ENCODE results near the gene NISCH.

Gene NISCH

GRCh38 chr3:52480768-52481715 is 25.6 kb downstream of the NISCH start:
- H3K27ac ChIP-seq (ENCODE audit: low read length, poor library complexity, severe bottlenecking) = no peak overlapping the region
- no peak overlapping the region for H2BK5ac ChIP-seq (ENCODE audit: low read depth, low read length, poor library complexity, severe bottlenecking)
- no peak overlapping the region for H3K4me3 ChIP-seq (ENCODE audit: insufficient read depth in 1 of 2, low read depth in 1 of 2, low read length in 2 of 2)

DNA sequence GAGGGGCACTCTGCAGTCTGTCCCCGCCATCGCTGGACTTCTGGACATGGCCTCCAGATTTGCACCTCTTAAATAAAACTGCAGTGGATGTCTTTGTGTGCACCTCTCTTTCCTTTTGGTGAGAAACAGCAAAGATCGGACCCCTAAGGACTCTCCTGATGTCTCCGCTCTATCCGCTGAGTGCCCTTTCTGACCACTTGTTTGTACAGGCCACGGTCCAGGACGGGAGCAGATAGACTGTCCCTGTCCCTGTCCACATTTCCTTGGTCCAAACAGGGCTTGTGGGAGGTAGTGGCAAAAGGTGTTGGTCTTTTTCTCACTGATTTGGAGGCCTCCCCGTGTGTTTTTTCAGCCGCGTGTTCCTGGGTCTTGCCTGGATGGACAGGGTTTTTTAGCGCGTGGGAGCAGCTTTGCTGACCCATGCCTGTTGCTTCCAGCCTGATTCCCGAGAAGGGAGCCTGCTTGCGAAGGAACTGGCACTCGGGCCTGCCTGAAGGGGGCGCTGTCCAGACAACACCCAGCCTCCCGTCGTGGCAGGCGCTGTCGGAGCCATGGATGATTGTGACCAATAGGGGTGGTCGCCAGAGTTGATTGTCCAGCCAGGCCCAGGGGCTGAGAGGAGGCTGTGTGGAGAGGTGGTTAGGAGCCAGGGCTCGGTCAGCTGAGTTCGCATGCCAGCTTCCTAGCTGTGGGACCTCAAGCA is 26.6 kb downstream of the NISCH start:
- H2BK12ac ChIP-seq (ENCODE audit: low read length in 2 of 2) = no peak overlapping the region
- peaks cover 56% of the 10 kb centered on the region for H3K79me1 ChIP-seq (replicated peaks; ENCODE audit: low read length, poor library complexity, severe bottlenecking)
- H3K36me3 ChIP-seq (ENCODE audit: control insufficient read depth in 1 of 2, insufficient read depth in 2 of 2, low read depth in 1 of 2, low read length in 2 of 2) = peaks cover 81 to 96% of the 10 kb centered on the region in 2 experiments
- H4K91ac ChIP-seq (ENCODE audit: low read length) = no peak overlapping the region
- H2AK5ac ChIP-seq (ENCODE audit: low read length, severe bottlenecking) = no peak overlapping the region
- H2BK5ac ChIP-seq (ENCODE audit: low read depth, low read length, poor library complexity, severe bottlenecking) = no peak overlapping the region
- no peaks in the 10 kb centered on the region for H3K27me3 ChIP-seq (ENCODE audit: control insufficient read depth in 1 of 2, insufficient read depth in 1 of 2, low read length in 2 of 2)
- 89% methylated on average over 23 of the region's 23 CpGs for WGBS
- H2AFZ ChIP-seq (ENCODE audit: low read depth, low read length) = no peak overlapping the region
- no peak overlapping the region for H2BK15ac ChIP-seq (ENCODE audit: low read depth, poor library complexity, severe bottlenecking)
- no peak overlapping the region for H3K9ac ChIP-seq (ENCODE audit: low read length)
- no peak overlapping the region for H4K8ac ChIP-seq (ENCODE audit: low read length)
- H2BK120ac ChIP-seq (ENCODE audit: low read depth, low read length) = no peak overlapping the region
- no peaks in the 10 kb centered on the region for H3K9me3 ChIP-seq (ENCODE audit: control insufficient read depth, low read length)
- H3K4me1 ChIP-seq (ENCODE audit: control insufficient read depth, insufficient read depth, low read depth, low read length) = peaks cover 9% of the 10 kb centered on the region
- H3K4ac ChIP-seq (ENCODE audit: low read depth in 1 of 2, low read length in 2 of 2) = no peak overlapping the region
- H3K14ac ChIP-seq (ENCODE audit: low read length in 2 of 2) = no peak overlapping the region
- H3K4me3 ChIP-seq (ENCODE audit: insufficient read depth in 1 of 2, low read depth in 1 of 2, low read length in 2 of 2) = no peak overlapping the region
- H3K18ac ChIP-seq (ENCODE audit: low read depth in 1 of 2, low read length in 2 of 2) = no peak overlapping the region
- DNase-seq = peak; percentile 23
- no peak overlapping the region for H3K4me2 ChIP-seq (ENCODE audit: low read length, poor library complexity, severe bottlenecking)
- H3K27ac ChIP-seq (ENCODE audit: low read length, poor library complexity, severe bottlenecking) = no peak overlapping the region
- H3K23ac ChIP-seq (ENCODE audit: low read length in 2 of 2) = no peak overlapping the region

More at GRCh38 chr3:52480768-52481715, 25.6 kb downstream of the NISCH start:
- no peak overlapping the region for H2AFZ ChIP-seq (ENCODE audit: low read depth, low read length)
- 98% methylated on average over 24 of the region's 27 CpGs for WGBS
- DNase-seq = no peak
- no peaks in the 10 kb centered on the region for H3K9me3 ChIP-seq (ENCODE audit: control insufficient read depth, low read length)
- no peak overlapping the region for H3K4ac ChIP-seq (ENCODE audit: low read depth in 1 of 2, low read length in 2 of 2)
- H3K14ac ChIP-seq (ENCODE audit: low read length in 2 of 2) = no peak overlapping the region
- no peak overlapping the region for H2BK120ac ChIP-seq (ENCODE audit: low read depth, low read length)
- peaks cover 79 to 96% of the 10 kb centered on the region in 2 experiments for H3K36me3 ChIP-seq (ENCODE audit: control insufficient read depth in 1 of 2, insufficient read depth in 2 of 2, low read depth in 1 of 2, low read length in 2 of 2)
- H3K9ac ChIP-seq (ENCODE audit: low read length) = no peak overlapping the region
- peaks cover 9% of the 10 kb centered on the region for H3K4me1 ChIP-seq (ENCODE audit: control insufficient read depth, insufficient read depth, low read depth, low read length)
- no peak overlapping the region for H3K23ac ChIP-seq (ENCODE audit: low read length in 2 of 2)
- no peak overlapping the region for H2BK12ac ChIP-seq (ENCODE audit: low read length in 2 of 2)
- no peak overlapping the region for H4K8ac ChIP-seq (ENCODE audit: low read length)
- H2AK5ac ChIP-seq (ENCODE audit: low read length, severe bottlenecking) = no peak overlapping the region
- no peak overlapping the region for H3K18ac ChIP-seq (ENCODE audit: low read depth in 1 of 2, low read length in 2 of 2)
- H3K79me1 ChIP-seq (replicated peaks; ENCODE audit: low read length, poor library complexity, severe bottlenecking) = peaks cover 54% of the 10 kb centered on the region
- H3K27me3 ChIP-seq (ENCODE audit: control insufficient read depth in 1 of 2, insufficient read depth in 1 of 2, low read length in 2 of 2) = no peaks in the 10 kb centered on the region
- no peak overlapping the region for H2BK15ac ChIP-seq (ENCODE audit: low read depth, poor library complexity, severe bottlenecking)
- no peak overlapping the region for H4K91ac ChIP-seq (ENCODE audit: low read length)
- no peak overlapping the region for H3K4me2 ChIP-seq (ENCODE audit: low read length, poor library complexity, severe bottlenecking)

GRCh38 chr3:52483081-52483480 is 27.7 kb downstream of the NISCH start:
- peak overlapping the region; percentile 30 for H4K91ac ChIP-seq (ENCODE audit: low read length)
- H2AFZ ChIP-seq (ENCODE audit: low read depth, low read length) = no peak overlapping the region
- H4K8ac ChIP-seq (ENCODE audit: low read length) = no peak overlapping the region
- no peak overlapping the region for H3K4ac ChIP-seq (ENCODE audit: low read depth in 1 of 2, low read length in 2 of 2)
- no peak overlapping the region for H2AK5ac ChIP-seq (ENCODE audit: low read length, severe bottlenecking)
- H3K4me3 ChIP-seq (ENCODE audit: insufficient read depth in 1 of 2, low read depth in 1 of 2, low read length in 2 of 2) = no peak overlapping the region
- H3K27me3 ChIP-seq (ENCODE audit: control insufficient read depth in 1 of 2, insufficient read depth in 1 of 2, low read length in 2 of 2) = no peaks in the 10 kb centered on the region
- peak overlapping the region; percentile 30 for H3K9ac ChIP-seq (ENCODE audit: low read length)
- no peak overlapping the region for H3K18ac ChIP-seq (ENCODE audit: low read depth in 1 of 2, low read length in 2 of 2)
- peaks cover 81 to 96% of the 10 kb centered on the region in 2 experiments for H3K36me3 ChIP-seq (ENCODE audit: control insufficient read depth in 1 of 2, insufficient read depth in 2 of 2, low read depth in 1 of 2, low read length in 2 of 2)
- peaks cover 47% of the 10 kb centered on the region for H3K79me1 ChIP-seq (replicated peaks; ENCODE audit: low read length, poor library complexity, severe bottlenecking)
- H3K27ac ChIP-seq (ENCODE audit: low read length, poor library complexity, severe bottlenecking) = no peak overlapping the region
- peaks cover 9% of the 10 kb centered on the region for H3K4me1 ChIP-seq (ENCODE audit: control insufficient read depth, insufficient read depth, low read depth, low read length)
- H2BK15ac ChIP-seq (ENCODE audit: low read depth, poor library complexity, severe bottlenecking) = no peak overlapping the region
- H3K9me3 ChIP-seq (ENCODE audit: control insufficient read depth, low read length) = no peaks in the 10 kb centered on the region
- no peak overlapping the region for H3K4me2 ChIP-seq (ENCODE audit: low read length, poor library complexity, severe bottlenecking)
- no peak overlapping the region for H2BK12ac ChIP-seq (ENCODE audit: low read length in 2 of 2)
- no peak for DNase-seq
- H3K14ac ChIP-seq (ENCODE audit: low read length in 2 of 2) = no peak overlapping the region
- H3K23ac ChIP-seq (ENCODE audit: low read length in 2 of 2) = no peak overlapping the region
- H2BK120ac ChIP-seq (ENCODE audit: low read depth, low read length) = no peak overlapping the region
- H2BK5ac ChIP-seq (ENCODE audit: low read depth, low read length, poor library complexity, severe bottlenecking) = no peak overlapping the region
- 91% methylated on average over 14 of the region's 14 CpGs for WGBS

All from mesenchymal stem cell (in vitro differentiated cells and primary cell).